ENCODE results near the gene WLS. TPM values are rescaled to one million over a fixed set of nuclear protein-coding genes. Genes with fewer than 3 reads are reported as not detected.

Gene WLS
- total RNA-seq, 1 donor from 2014 or later = 99.6 TPM

- H3K27ac Mint-ChIP-seq (ENCODE audit: unreplicated experiment) = no peak overlapping the region
- H3K36me3 Mint-ChIP-seq (ENCODE audit: low read depth, unreplicated experiment) = no peaks in the 10 kb centered on the region
- no peak for TF ChIP-seq CTCF (IDR thresholded peaks at IDR 0.05; ENCODE audit: unreplicated experiment)
- H3K27me3 Mint-ChIP-seq (ENCODE audit: unreplicated experiment) = peaks cover 2% of the 10 kb centered on the region
- no peaks in the 10 kb centered on the region for H3K9me3 Mint-ChIP-seq (ENCODE audit: unreplicated experiment)
- no peak overlapping the region for H3K4me3 Mint-ChIP-seq (ENCODE audit: unreplicated experiment)
- peaks cover 7% of the 10 kb centered on the region for H3K4me1 Mint-ChIP-seq (ENCODE audit: unreplicated experiment)
- no peak for DNase-seq (ENCODE audit: low spot score)
Measured at GRCh38 chr1:68204977-68205630, 27.2 kb downstream of the WLS start.

GRCh38 chr1:68202239-68202832, 30.0 kb downstream of the WLS start:
- H3K27ac Mint-ChIP-seq (ENCODE audit: unreplicated experiment) = no peak overlapping the region
- no peak for DNase-seq (ENCODE audit: low spot score)
- H3K27me3 Mint-ChIP-seq (ENCODE audit: unreplicated experiment) = peaks cover 2% of the 10 kb centered on the region
- no peak for TF ChIP-seq CTCF (IDR thresholded peaks at IDR 0.05; ENCODE audit: unreplicated experiment)
- H3K9me3 Mint-ChIP-seq (ENCODE audit: unreplicated experiment) = no peaks in the 10 kb centered on the region
- H3K4me3 Mint-ChIP-seq (ENCODE audit: unreplicated experiment) = no peak overlapping the region
- H3K36me3 Mint-ChIP-seq (ENCODE audit: low read depth, unreplicated experiment) = no peaks in the 10 kb centered on the region
- H3K4me1 Mint-ChIP-seq (ENCODE audit: unreplicated experiment) = peaks cover 7% of the 10 kb centered on the region

- no peak overlapping the region for H3K4me3 Mint-ChIP-seq (ENCODE audit: unreplicated experiment)
- H3K27me3 Mint-ChIP-seq (ENCODE audit: unreplicated experiment) = peaks cover 2% of the 10 kb centered on the region
- no peak for DNase-seq (ENCODE audit: low spot score)
- H3K36me3 Mint-ChIP-seq (ENCODE audit: low read depth, unreplicated experiment) = no peaks in the 10 kb centered on the region
- no peaks in the 10 kb centered on the region for H3K9me3 Mint-ChIP-seq (ENCODE audit: unreplicated experiment)
- no peak for TF ChIP-seq CTCF (IDR thresholded peaks at IDR 0.05; ENCODE audit: unreplicated experiment)
- peaks cover 7% of the 10 kb centered on the region for H3K4me1 Mint-ChIP-seq (ENCODE audit: unreplicated experiment)
- H3K27ac Mint-ChIP-seq (ENCODE audit: unreplicated experiment) = no peak overlapping the region
Measured at GRCh38 chr1:68201546-68202238, 30.6 kb downstream of the WLS start.

- Mint-ChIP-seq H3K36me3 (ENCODE audit: low read depth, unreplicated experiment) (no peaks in the 10 kb centered on the region), H3K27ac (ENCODE audit: unreplicated experiment) (no peak overlapping the region)
- no peak for TF ChIP-seq CTCF (IDR thresholded peaks at IDR 0.05; ENCODE audit: unreplicated experiment)
Measured at GRCh38 chr1:68199603-68200002, 32.7 kb downstream of the WLS start.

GRCh38 chr1:68198752-68199151, 33.6 kb downstream of the WLS start:
- no peak for TF ChIP-seq CTCF (IDR thresholded peaks at IDR 0.05; ENCODE audit: unreplicated experiment)
- H3K36me3 Mint-ChIP-seq (ENCODE audit: low read depth, unreplicated experiment) = peaks cover 4% of the 10 kb centered on the region
- H3K27me3 Mint-ChIP-seq (ENCODE audit: unreplicated experiment) = peaks cover 3% of the 10 kb centered on the region
- no peak overlapping the region for H3K27ac Mint-ChIP-seq (ENCODE audit: unreplicated experiment)
- no peaks in the 10 kb centered on the region for H3K9me3 Mint-ChIP-seq (ENCODE audit: unreplicated experiment)
- peaks cover 5% of the 10 kb centered on the region for H3K4me1 Mint-ChIP-seq (ENCODE audit: unreplicated experiment)
- DNase-seq (ENCODE audit: low spot score) = no peak
- no peak overlapping the region for H3K4me3 Mint-ChIP-seq (ENCODE audit: unreplicated experiment)

More at GRCh38 chr1:68199603-68200002, 32.7 kb downstream of the WLS start:
- Mint-ChIP-seq H3K4me1 (ENCODE audit: unreplicated experiment) (peaks cover 7% of the 10 kb centered on the region), H3K4me3 (ENCODE audit: unreplicated experiment) (no peak overlapping the region), H3K9me3 (ENCODE audit: unreplicated experiment) (no peaks in the 10 kb centered on the region), H3K27me3 (ENCODE audit: unreplicated experiment) (peaks cover 2% of the 10 kb centered on the region)
- no peak for DNase-seq (ENCODE audit: low spot score)

Data from endothelial cell (in vitro differentiated cells).